DOHH2 (cell line): ENCODE data around the gene LOX.

Source experiments
- H3F3A ChIP-seq: fragments of 200-600 bp; sonication (generic), shearing (Covaris generic); 2 replicates; pipeline ENCODE4 v1.6.0; 2016; ENCODE audit warnings: antibody characterized with exemption, mild to moderate bottlenecking; ENCODE audit not compliant: control insufficient read depth, insufficient read depth
- H3K27ac ChIP-seq: fragments of 200-600 bp; sonication (generic); 2 replicates; pipeline ENCODE4 v1.5.1; 2014; ENCODE audit warnings: low read depth, mild to moderate bottlenecking, low read length, moderate library complexity
- H3K27me3 ChIP-seq: fragments of 200-600 bp; sonication (generic); 2 replicates; pipeline ENCODE4 v1.6.1; 2014; ENCODE audit warnings: mild to moderate bottlenecking, low read length, mixed read lengths; ENCODE audit not compliant: control insufficient read depth
- H3K36me3 ChIP-seq: fragments of 200-600 bp; sonication (generic); 2 replicates; pipeline ENCODE4 v1.6.1; 2014; ENCODE audit warnings: mild to moderate bottlenecking, low read length, moderate library complexity, mixed read lengths; ENCODE audit not compliant: control insufficient read depth
- H3K4me1 ChIP-seq: fragments of 200-600 bp; sonication (generic); 2 replicates; pipeline ENCODE4 v1.6.1; 2014; ENCODE audit warnings: mild to moderate bottlenecking, low read length, mixed read lengths; ENCODE audit not compliant: control insufficient read depth
- H3K4me2 ChIP-seq: fragments of 200-600 bp; sonication (generic); 2 replicates; pipeline ENCODE4 v1.6.0; 2014; ENCODE audit warnings: mild to moderate bottlenecking, low read length, moderate library complexity
- H3K4me3 ChIP-seq: fragments of 200-600 bp; sonication (generic); 2 replicates; pipeline ENCODE4 v1.5.1; 2014; ENCODE audit warnings: mild to moderate bottlenecking, low read length, mixed read lengths
- H3K79me2 ChIP-seq: fragments of 200-600 bp; sonication (generic); 2 replicates; pipeline ENCODE4 v1.6.1; 2014; ENCODE audit warnings: mild to moderate bottlenecking, low read length, mixed read lengths; ENCODE audit not compliant: control insufficient read depth
- H3K9me2 ChIP-seq: fragments of 200-600 bp; sonication (generic); replicated peaks from 2 replicates; pipeline ENCODE4 v1.6.1; 2014; ENCODE audit warnings: mild to moderate bottlenecking, low read length, mixed read lengths; ENCODE audit not compliant: control insufficient read depth
- H3K9me3 ChIP-seq: fragments of 200-600 bp; sonication (generic); 2 replicates; pipeline ENCODE4 v1.6.1; 2014; ENCODE audit warnings: antibody characterized with exemption, low read length, mixed read lengths; ENCODE audit not compliant: control insufficient read depth, insufficient read depth
- H4K20me1 ChIP-seq: fragments of 200-600 bp; sonication (generic); 2 replicates; pipeline ENCODE4 v1.6.0; 2014; ENCODE audit warnings: low read depth, mild to moderate bottlenecking, antibody characterized with exemption, low read length, moderate library complexity; ENCODE audit not compliant: control insufficient read depth, insufficient read depth
- CTCF ChIP-seq: fragments of 200-600 bp; sonication (generic); IDR thresholded peaks from one replicate; pipeline ENCODE4 v1.5.1; 2014; ENCODE audit warnings: antibody characterized with exemption, mild to moderate bottlenecking, low read depth, low read length; ENCODE audit not compliant: poor library complexity, severe bottlenecking
- EZH2phosphoT487 ChIP-seq: fragments of 200-600 bp; sonication (generic); IDR thresholded peaks from 2 replicates; pipeline ENCODE4 v1.6.1; 2017; ENCODE audit warnings: borderline replicate concordance, mild to moderate bottlenecking, antibody characterized with exemption, low read length, moderate library complexity, mixed read lengths

The LOX gene

GRCh38 chr5:122053181-122054109, 24.6 kb downstream of the LOX start:
- Histone ChIP-seq H3K9me2 (no peaks in the 10 kb centered on the region), H3K36me3 (no peaks in the 10 kb centered on the region), H3F3A (no peaks in the 10 kb centered on the region), H3K27me3 (no peaks in the 10 kb centered on the region), H3K4me2 (no peak overlapping the region), H3K9me3 (no peaks in the 10 kb centered on the region), H3K4me1 (no peaks in the 10 kb centered on the region), H3K4me3 (no peak overlapping the region), H4K20me1 (no peaks in the 10 kb centered on the region), H3K27ac (no peak overlapping the region), H3K79me2 (no peaks in the 10 kb centered on the region)
- TF ChIP-seq CTCF (no peak), EZH2phosphoT487 (no peak)

GRCh38 chr5:122051569-122051968, 26.5 kb downstream of the LOX start:
- H3F3A ChIP-seq = no peaks in the 10 kb centered on the region
- no peaks in the 10 kb centered on the region for H3K9me2 ChIP-seq
- H4K20me1 ChIP-seq = no peaks in the 10 kb centered on the region
- no peak for TF ChIP-seq CTCF
- TF ChIP-seq EZH2phosphoT487 = no peak
- no peaks in the 10 kb centered on the region for H3K36me3 ChIP-seq
- no peaks in the 10 kb centered on the region for H3K4me1 ChIP-seq
- no peaks in the 10 kb centered on the region for H3K9me3 ChIP-seq
- H3K79me2 ChIP-seq = no peaks in the 10 kb centered on the region
- H3K4me2 ChIP-seq = no peak overlapping the region
- no peak overlapping the region for H3K4me3 ChIP-seq
- H3K27me3 ChIP-seq = no peaks in the 10 kb centered on the region
- H3K27ac ChIP-seq = no peak overlapping the region

- no peaks in the 10 kb centered on the region for H4K20me1 ChIP-seq
- H3K27me3 ChIP-seq = no peaks in the 10 kb centered on the region
- no peak overlapping the region for H3K4me3 ChIP-seq
- no peak overlapping the region for H3K4me2 ChIP-seq
- H3K79me2 ChIP-seq = no peaks in the 10 kb centered on the region
- no peak overlapping the region for H3K27ac ChIP-seq
- H3K9me3 ChIP-seq = no peaks in the 10 kb centered on the region
- H3K9me2 ChIP-seq = no peaks in the 10 kb centered on the region
- no peaks in the 10 kb centered on the region for H3K4me1 ChIP-seq
- H3F3A ChIP-seq = no peaks in the 10 kb centered on the region
- TF ChIP-seq EZH2phosphoT487 (no peak), CTCF (no peak)
- H3K36me3 ChIP-seq = no peaks in the 10 kb centered on the region
Observed at GRCh38 chr5:122050959-122051358, 27.1 kb downstream of the LOX start.
